Small intestine (tissue), 7 donors: ENCODE measurements around the gene ATRN. TPM values are rescaled to one million over a fixed set of nuclear protein-coding genes. Genes with fewer than 3 reads are reported as not detected.
"Not testable (repeated sequence)": the region's sequence is repeated elsewhere in the genome, so short reads cannot be mapped to it uniquely, and the experiment has no call there.

ENCODE experiments used
- DNase-seq, 2 donors: peaks; one replicate each; pipeline versions ENCODE4 v3.0.0 to v3.0.0-alpha.2; 2013
- FAIRE-seq: peaks from 2 replicates; lab custom pipeline; 2012; peaks lifted over from hg19 to GRCh38; lab: Jason Lieb, UNC
- H3K27ac ChIP-seq, 3 donors: one replicate each; pipeline ENCODE4 v1.5.1; 2013; ENCODE audit warnings: low read length in 2 of 3, mild to moderate bottlenecking in 2 of 3, control low read depth in 1 of 3, inconsistent platforms in 1 of 3, low read depth in 1 of 3, moderate library complexity in 1 of 3
- H3K27me3 ChIP-seq, 3 donors: one replicate each; pipeline ENCODE4 v1.6.1; 2013; ENCODE audit warnings: low read length in 3 of 3, inconsistent platforms in 1 of 3; ENCODE audit not compliant: control insufficient read depth in 3 of 3, insufficient read depth in 3 of 3
- H3K36me3 ChIP-seq, 3 donors: one replicate each; pipeline ENCODE4 v1.6.1; 2013; ENCODE audit warnings: low read length in 3 of 3, inconsistent platforms in 1 of 3, low read depth in 1 of 3, mild to moderate bottlenecking in 1 of 3, moderate library complexity in 1 of 3; ENCODE audit not compliant: control insufficient read depth in 3 of 3, insufficient read depth in 2 of 3
- H3K4me1 ChIP-seq, 3 donors: one replicate each; pipeline ENCODE4 v1.6.1; 2013; ENCODE audit warnings: low read length in 2 of 3, inconsistent platforms in 1 of 3, low read depth in 1 of 3, mild to moderate bottlenecking in 1 of 3, moderate library complexity in 1 of 3; ENCODE audit not compliant: control insufficient read depth in 3 of 3, insufficient read depth in 2 of 3
- H3K4me3 ChIP-seq, 3 donors: one replicate each; pipeline ENCODE4 v1.5.1; 2013; ENCODE audit warnings: low read length in 3 of 3, control low read depth in 1 of 3, inconsistent platforms in 1 of 3, low read depth in 1 of 3, mild to moderate bottlenecking in 1 of 3, moderate library complexity in 1 of 3
- H3K9me3 ChIP-seq, 2 donors: one replicate each; pipeline ENCODE4 v1.6.1; 2013; ENCODE audit warnings: low read depth in 1 of 2, low read length in 1 of 2; ENCODE audit not compliant: control insufficient read depth in 2 of 2, insufficient read depth in 1 of 2
- WGBS, 3 donors: extraction: QIAGEN DNeasy Blood & Tissue Kit; methylation state at CpG; one replicate each; pipeline ENCODE4 v1.1.7; 2013; 5-methylcytosine and 5-hydroxymethylcytosine counted together
- polyA plus RNA-seq, 4 donors: library from polyadenylated mRNA; stranded (reverse) in 3 of 4; unstranded in 1 of 4; fragments of 200-250 nt in 3 of 4; fragments of 120-200 nt in 1 of 4; gene quantifications; one replicate each; pipeline versions ENCODE4 v1.2.1 to v1.2.3, GENCODE V29; 2013
- donor health status: healthy with polysubstance abuse.
- donor health status: control.
- donor health status: control.
- donor health status: Bipolar disorder and iron deficiency.
- donor health status: healthy.

ATRN gene
- polyA plus RNA-seq, 4 donors = 11.4 to 126 (median 19.3) TPM

DNA sequence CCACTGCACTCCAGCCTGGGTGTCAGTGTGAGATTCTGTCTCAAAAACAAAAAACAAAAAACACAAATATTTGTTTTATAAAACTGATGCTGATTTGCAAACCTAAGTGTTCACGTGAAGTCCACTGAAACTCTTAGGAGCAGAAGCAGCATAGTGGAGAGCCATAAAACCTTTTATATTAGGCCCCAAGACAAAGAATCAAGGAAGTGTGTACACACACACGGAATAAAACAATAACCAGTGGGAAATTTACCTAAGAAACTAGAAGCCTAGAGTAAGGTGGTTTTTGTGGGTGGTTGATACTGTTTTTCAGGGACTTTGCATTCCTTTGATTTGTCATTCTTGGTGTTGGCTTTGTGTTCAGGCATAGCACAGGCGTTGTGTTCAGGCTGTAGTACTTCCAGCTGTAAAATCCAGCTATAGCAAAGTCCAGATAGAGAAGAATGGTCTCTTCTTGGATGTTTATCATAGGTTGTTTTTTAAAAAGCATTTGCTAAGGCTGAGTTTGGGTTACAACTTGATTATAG, 61.3 kb downstream of the ATRN start:
- WGBS, 3 donors = 32 to 61% (median 49%) methylated on average over 3 of the region's 3 CpGs
- peak; percentile 12 to 40 for DNase-seq
- Histone ChIP-seq H3K4me1 (peaks cover 0 to 2% (median 0%) of the 10 kb centered on the region in 3 donors), H3K4me3 (no peak overlapping the region), H3K27ac (peak overlapping the region in 1 of 3 donors; percentile 30), H3K27me3 (no peaks in the 10 kb centered on the region), H3K9me3 (no peaks in the 10 kb centered on the region), H3K36me3 (peaks cover 0 to 7% (median 2%) of the 10 kb centered on the region in 3 donors)
- FAIRE-seq = no peak

DNA sequence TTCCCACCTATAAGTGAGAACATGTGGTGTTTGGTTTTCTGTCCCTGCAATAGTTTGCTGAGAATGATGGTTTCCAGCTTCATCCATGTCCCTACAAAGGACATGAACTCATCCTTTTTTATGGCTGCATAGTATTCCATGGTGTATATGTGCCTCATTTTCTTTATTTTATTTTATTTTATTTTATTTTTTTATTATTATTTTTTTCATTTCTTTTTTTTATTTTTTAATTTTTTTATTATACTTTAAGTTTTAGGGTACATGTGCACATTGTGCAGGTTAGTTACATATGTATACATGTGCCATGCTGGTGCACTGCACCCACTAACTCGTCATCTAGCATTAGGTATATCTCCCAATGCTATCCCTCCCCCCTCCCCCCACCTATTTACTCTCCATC, 66.9 kb downstream of the ATRN start:
- not testable (repeated sequence) for H3K27me3 ChIP-seq
- H3K36me3 ChIP-seq = peaks cover 2 to 15% (median 11%) of the 10 kb centered on the region in 3 donors
- WGBS, 3 donors = 90 to 100% (median 100%) methylated on average over 1 of the region's 1 CpG

DNA sequence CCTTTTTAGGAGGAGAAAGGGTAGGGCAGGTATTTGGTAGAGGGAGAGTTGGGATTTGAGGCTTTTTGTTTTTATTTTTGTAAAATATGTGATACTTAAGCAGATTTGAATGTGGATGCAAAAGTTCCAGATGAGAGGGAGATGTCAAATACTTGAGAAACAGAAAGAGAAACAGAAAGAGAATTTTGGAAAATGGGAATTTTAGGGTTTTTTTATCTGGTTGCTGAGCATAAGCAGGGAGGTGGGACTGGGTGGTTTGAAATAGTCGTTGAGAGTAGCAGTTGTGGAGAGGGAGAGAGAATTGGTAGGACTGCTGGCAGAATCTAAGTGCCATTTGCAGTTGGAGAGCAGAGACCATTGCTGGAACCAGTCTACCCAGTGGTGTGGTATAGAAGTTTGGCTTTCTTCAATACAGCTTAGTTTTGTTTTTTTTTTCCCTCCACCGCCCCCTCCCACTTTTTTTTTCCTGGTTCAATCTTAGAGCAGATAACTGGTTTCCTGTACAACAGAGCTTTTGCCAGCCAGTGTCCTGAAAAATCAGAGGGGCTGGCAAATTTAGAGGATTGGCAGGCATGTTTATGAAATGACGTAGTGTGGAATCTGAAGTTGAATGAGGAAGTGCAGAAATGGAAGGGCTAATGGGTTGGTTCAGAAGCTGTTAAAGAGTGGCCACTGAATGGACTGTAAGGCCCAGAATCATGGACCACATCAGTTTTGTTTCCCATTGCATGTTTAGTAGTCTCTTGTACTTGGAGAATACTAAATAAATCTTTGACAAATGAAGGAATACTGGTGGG, 68.7 kb downstream of the ATRN start:
- H3K27ac ChIP-seq = no peak overlapping the region
- no peaks in the 10 kb centered on the region for H3K9me3 ChIP-seq
- FAIRE-seq (no peak), DNase-seq (no peak)
- no peak overlapping the region for H3K4me3 ChIP-seq
- H3K27me3 ChIP-seq = no peaks in the 10 kb centered on the region
- H3K36me3 ChIP-seq = peaks cover 2 to 23% (median 9%) of the 10 kb centered on the region in 3 donors
- peaks cover 0 to 5% (median 0%) of the 10 kb centered on the region in 3 donors for H3K4me1 ChIP-seq
- WGBS, 3 donors = 66 to 88% (median 85%) methylated on average over 3 of the region's 3 CpGs

More for the DNA sequence above, 66.9 kb downstream of the ATRN start:
- H3K4me3 ChIP-seq, FAIRE-seq, H3K9me3 ChIP-seq, H3K27ac ChIP-seq, H3K4me1 ChIP-seq, DNase-seq: not testable (repeated sequence)

DNA sequence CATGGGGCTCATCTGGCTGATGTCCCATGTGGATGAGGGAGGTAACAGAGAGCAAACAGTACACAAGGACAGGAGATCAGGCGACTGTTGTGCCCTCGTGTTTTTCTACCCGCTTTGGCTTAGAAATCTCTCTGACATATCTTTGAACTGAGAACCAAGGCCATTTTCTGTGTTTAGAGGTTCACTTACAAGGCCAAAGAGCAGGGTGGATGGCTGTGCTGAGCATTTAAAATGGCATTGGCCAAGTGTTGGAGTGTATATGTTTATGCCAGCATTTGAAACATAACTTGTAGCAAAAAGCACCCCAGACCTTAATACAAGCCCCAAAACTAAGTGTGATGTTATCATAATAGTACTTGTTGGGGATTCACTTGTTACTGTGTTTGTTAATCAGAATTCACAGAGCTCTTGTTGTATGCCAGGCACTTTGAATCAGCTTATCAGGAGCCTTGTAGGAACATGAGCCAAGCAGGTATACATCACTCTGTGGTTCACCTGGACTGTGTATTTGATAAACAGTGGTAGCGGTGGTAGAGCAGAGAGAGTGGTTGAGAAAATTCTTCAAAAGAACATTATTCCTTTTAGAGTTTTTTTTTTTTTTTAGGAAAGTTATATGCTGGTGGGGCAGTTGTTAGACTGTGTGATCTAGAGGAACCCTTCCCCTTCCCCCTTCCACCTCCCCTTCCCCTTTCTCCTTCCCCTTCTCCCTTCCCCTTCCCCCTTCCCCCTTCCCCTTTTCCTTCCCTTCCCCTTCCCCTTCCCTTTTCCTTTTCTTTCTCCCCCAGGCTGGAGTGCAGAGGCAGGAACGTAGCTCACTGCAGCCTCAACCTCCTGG, 71.3 kb downstream of the ATRN start:
- no peak overlapping the region for H3K27ac ChIP-seq
- DNase-seq (no peak), FAIRE-seq (no peak)
- H3K9me3 ChIP-seq = no peaks in the 10 kb centered on the region
- H3K36me3 ChIP-seq = peaks cover 2 to 19% (median 14%) of the 10 kb centered on the region in 3 donors
- H3K27me3 ChIP-seq = no peaks in the 10 kb centered on the region
- H3K4me1 ChIP-seq = peaks cover 0 to 5% (median 0%) of the 10 kb centered on the region in 3 donors
- WGBS, 3 donors = 81 to 89% (median 85%) methylated on average over 5 of the region's 5 CpGs
- no peak overlapping the region for H3K4me3 ChIP-seq

DNA sequence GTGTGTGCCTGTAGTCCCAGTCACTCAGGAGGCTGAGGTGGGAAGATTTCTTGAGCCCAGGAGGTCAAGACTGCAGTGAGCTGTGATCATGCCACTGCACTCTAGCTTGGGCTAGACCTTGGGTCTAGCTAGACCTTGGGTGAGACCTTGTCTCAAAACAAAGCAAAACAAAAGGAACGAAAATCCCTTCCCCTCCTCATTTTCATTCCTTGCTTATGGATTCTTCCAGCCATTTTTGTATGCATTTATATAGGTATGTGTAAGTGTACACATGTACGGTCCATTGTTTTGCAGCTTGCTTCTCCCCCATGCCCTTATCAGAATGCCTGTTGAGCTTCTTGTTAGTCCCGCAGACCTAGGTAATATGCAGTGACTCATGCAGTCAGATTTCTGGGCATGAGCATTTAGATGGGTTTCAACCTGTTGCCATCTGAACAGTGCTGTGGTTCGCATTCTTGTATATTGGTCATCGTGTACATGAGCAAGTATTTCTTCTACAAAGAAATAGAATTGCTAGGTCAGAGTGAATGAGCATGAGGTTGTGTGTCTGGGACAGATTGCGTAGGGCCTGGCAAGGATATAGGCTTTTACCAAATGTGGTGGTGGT, 73.2 kb downstream of the ATRN start:
- no peak for DNase-seq
- Histone ChIP-seq H3K4me1 (peaks cover 0 to 5% (median 0%) of the 10 kb centered on the region in 3 donors), H3K36me3 (peaks cover 2 to 20% (median 11%) of the 10 kb centered on the region in 3 donors), H3K4me3 (no peak overlapping the region), H3K27me3 (no peaks in the 10 kb centered on the region), H3K27ac (no peak overlapping the region), H3K9me3 (no peaks in the 10 kb centered on the region)
- no peak for FAIRE-seq
- WGBS, 3 donors = 94 to 97% (median 97%) methylated on average over 6 of the region's 6 CpGs

DNA sequence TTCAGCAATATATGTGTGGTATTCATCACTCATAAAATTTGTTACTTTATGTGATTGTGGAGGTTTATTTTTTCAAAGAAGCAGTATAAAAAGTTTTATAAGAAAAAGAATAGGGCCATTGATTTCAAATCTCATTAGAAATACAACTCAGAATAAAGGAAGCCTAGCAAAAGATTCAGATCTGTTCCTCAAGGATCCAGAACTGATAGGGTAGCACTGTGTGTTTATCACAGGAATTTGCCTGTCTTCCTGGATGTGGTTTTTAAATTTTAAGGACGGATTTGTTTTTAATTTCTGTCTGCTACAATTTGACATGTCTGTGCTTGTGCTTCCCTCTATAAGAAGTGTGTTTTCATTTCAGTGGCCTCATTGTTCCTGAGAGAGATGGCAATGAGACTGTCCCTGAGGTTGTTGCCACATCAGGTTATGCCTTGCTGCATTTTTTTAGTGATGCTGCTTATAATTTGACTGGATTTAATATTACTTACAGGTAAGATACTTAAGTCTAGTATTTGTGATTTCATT, 74.6 kb downstream of the ATRN start:
- H3K36me3 ChIP-seq = peaks cover 4 to 25% (median 12%) of the 10 kb centered on the region in 3 donors
- no peak overlapping the region for H3K27ac ChIP-seq
- H3K4me3 ChIP-seq = no peak overlapping the region
- 81 to 100% (median 97%) methylated on average over 1 of the region's 1 CpG for WGBS, 3 donors
- FAIRE-seq (no peak), DNase-seq (no peak)
- no peaks in the 10 kb centered on the region for H3K9me3 ChIP-seq
- H3K4me1 ChIP-seq = no peaks in the 10 kb centered on the region
- no peaks in the 10 kb centered on the region for H3K27me3 ChIP-seq

DNA sequence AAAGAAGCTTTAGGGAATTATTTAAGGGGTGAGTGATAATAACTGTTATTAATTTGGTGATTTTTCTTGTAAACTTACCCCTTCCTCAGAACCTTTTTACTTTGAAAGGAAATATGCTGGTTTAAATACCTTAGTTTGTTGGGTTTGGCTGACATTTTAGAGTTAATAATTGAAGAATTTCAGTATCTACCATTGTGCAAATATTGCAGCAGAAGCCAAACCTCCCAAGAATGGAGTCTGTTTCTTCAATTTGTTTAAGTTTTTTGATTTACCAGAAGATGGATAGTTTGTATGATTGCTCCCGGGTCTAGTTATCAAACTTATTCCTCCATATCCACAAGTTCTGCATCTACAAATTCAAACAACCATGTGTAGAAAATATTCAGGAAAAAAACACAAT, 77.1 kb downstream of the ATRN start:
- DNase-seq = no peak
- Histone ChIP-seq H3K27me3 (no peaks in the 10 kb centered on the region), H3K4me3 (no peak overlapping the region), H3K27ac (no peak overlapping the region), H3K4me1 (no peaks in the 10 kb centered on the region), H3K9me3 (no peaks in the 10 kb centered on the region), H3K36me3 (peaks cover 2 to 27% (median 20%) of the 10 kb centered on the region in 3 donors)
- WGBS, 3 donors = 90 to 95% (median 94%) methylated on average over 1 of the region's 1 CpG
- FAIRE-seq = no peak

DNA sequence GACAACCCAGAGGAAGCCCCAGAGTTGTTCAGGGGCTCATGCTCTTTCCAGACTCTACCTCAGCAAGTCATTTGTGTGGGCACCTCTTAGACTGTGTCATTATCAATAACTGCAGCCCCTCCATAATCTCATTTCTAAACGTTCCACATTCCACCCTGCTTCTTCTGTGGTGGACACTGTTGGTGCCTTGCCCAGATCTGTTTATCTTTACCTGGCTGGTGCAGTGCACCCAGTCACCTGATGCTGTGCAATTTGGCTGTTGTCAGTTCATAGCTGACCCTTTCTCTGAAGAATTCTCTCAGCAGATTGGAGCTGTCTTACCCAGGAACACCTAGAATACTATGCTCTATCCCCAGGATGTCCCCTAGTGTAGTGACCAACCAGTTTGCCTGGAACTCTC, 80.0 kb downstream of the ATRN start:
- no peaks in the 10 kb centered on the region for H3K4me1 ChIP-seq
- DNase-seq = no peak
- FAIRE-seq = no peak
- 36 to 59% (median 37%) methylated on average over 1 of the region's 1 CpG for WGBS, 3 donors
- H3K27ac ChIP-seq = no peak overlapping the region
- peaks cover 2 to 20% (median 17%) of the 10 kb centered on the region in 3 donors for H3K36me3 ChIP-seq
- H3K27me3 ChIP-seq = no peaks in the 10 kb centered on the region
- H3K9me3 ChIP-seq = no peaks in the 10 kb centered on the region
- no peak overlapping the region for H3K4me3 ChIP-seq
